Measurements from ENCODE around the gene CCDC83.
"Not testable (repeated sequence)": the region's sequence is repeated elsewhere in the genome, so short reads cannot be mapped to it uniquely, and the experiment has no call there.

Gene CCDC83

DNA sequence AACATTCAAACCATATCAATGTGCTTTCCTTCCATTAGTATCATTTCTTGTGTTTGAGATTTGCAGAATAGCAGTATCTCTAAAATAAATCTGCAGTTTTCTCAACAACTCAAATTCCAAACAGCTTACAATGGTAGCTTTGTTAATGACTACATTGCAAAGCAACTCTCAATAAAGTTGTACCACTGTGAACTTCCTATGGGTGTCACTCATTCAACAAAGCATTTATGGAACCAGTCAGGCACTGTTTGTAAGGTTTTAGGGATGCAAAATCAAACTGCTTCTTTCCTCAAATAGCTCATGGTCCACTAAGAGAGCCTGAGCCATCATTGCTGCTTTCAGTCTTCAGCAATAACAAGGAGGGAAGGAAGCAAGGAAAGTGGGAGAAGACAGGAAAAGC lies 91.0 kb downstream of the CCDC83 start:
- DNase-seq: no peak

GRCh38 chr11:85947431-85948272 lies 92.5 kb downstream of the CCDC83 start:
- DNase-seq: no peak

DNA sequence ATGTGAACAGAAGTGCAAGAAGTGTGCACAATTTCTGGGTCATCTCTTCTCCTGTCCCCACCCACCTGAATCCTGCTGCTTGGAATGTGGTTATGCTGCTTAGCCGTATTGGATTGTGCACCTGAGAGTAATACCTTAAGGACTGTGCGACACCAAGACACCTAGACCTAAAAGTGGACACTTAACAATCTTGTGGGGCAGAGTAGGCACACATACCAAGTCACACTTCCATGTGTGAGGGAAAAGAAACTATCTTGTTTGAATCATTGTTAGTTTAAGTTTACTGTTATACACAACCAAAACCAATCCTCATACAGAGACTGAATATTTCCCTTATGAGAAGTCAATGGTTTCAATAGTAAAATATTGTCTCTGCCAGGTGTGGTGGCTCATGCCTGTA lies 93.7 kb downstream of the CCDC83 start:
- DNase-seq: no peak

DNA sequence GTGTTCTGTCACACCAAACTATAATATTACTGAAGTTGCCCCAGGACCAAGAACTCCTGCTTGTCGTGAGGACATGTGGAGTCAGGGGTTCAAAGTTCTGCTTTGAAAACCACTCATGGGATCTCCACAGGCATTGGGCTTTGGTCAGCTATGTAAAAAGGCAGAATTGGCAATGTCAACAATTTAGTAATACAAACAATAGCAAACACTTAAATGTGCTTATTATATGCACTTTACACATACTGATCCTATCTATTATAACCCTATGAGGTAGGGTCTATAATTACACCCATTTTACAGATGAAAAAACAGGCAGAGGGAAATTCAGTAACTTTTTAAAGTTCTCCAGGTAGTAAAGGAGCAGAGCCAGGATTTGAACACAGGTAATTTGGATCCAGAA lies 94.6 kb downstream of the CCDC83 start:
- DNase-seq: no peak

DNA sequence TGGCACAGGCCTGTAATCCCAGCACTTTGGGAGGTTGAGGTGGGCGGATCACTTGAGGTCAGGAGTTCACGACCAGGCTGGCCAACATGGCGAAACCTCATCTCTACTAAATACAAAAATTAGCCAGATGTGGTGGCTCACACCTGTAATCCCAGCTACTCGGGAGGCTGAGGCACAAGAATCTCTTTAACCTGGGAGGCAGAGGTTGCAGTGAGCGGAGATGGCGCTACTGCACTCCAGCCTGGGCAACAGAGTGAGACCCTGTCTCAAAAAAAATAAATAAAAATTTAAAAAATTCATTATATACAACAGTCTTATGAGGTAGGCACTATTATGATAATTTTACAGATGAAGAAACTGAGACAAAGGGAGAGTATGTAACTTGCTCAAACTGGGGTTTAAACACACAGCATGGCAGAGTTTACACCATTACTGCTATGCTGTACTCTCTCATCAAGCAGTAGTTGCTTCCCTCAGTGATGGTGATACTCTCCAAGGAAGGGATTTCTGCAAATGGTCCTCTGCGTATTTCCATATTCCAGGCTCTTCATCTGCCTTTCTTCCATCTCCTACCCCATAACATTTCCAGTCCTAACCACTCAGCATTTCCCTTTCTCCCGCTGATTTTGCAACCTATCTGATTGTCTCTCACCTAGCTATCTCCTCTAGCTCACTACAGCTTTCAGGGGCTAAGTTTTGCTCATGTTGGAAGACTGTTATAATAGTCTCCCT lies 95.3 kb downstream of the CCDC83 start:
- DNase-seq: no peak

- DNase-seq: no peak
Observed at GRCh38 chr11:85951049-85951405, 95.8 kb downstream of the CCDC83 start.

DNA sequence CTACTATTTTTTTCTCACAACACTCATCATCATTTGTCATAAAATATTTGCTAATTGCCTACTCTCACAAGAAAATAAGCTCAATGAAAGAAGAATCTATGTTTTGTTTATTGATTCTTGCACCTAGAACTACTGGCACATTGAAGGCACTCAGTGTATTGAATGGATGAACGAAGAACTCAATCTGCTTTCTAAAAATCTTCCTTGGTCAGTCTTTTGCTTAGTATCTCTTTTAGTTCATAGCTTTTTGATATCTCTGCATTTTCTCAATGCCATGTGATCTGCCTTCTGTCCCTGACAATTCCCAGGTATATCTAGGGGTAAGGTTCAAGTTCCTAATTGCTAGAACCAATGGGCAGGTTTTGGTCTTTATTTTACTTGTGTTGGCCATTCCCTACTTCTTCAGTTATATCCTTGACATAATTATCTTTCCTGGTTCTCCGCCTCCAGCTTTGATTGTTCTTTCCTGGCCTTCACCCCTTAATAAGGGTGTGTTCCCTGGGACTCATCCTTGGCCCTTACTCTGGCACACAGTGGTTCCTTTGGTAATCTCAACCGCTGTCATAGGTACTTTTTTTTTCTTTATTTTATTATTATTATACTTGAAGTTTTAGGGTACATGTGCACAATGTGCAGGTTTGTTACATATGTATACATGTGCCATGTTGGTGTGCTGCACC lies 96.4 kb downstream of the CCDC83 start:
- DNase-seq: no peak

- DNase-seq: not testable (repeated sequence)
Observed at GRCh38 chr11:85952108-85952485, 96.9 kb downstream of the CCDC83 start.

- no peak for DNase-seq
Observed at GRCh38 chr11:85953491-85954143, 98.4 kb downstream of the CCDC83 start.

DNA sequence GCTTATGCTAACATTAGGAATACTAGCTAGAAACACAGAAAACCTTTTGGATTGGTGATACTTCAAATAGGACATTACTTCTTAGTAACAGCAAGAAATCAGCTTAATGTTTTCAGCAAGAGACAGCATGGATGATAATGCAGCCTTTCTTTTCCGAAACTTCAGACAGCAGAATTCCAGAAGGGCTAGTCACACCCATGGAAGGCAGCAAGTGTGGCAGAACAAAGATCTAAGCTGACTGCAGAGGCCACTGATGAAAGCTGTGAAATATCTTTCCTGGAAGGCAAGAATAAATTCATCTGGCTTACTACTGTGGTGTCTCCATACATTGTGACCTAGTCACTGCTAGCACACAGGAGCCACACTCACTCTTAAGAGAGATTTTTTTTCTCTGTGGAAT lies 100.3 kb downstream of the CCDC83 start:
- no peak for DNase-seq

GRCh38 chr11:85960678-85961077 lies 105.5 kb downstream of the CCDC83 start:
- DNase-seq: no peak

DNA sequence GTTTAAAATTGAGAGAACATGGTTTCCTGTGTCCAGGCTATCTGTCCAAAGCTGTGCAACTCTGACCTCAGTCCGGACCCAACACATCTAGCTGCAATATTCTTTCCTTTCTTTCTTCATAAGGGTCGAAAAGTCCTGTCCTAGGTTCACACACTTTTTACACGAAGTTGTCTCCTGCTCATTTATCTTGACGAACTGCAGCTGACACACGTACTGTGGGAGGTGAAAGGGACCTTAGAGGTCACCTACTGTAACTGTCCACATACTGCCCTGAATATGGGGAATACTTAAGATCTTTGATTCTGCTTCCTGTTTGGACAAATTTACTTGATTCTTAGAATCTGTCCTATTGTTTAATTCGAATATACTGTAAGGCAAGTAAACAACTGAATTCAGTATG lies 105.9 kb downstream of the CCDC83 start:
- DNase-seq: no peak

- DNase-seq: no peak
Observed at GRCh38 chr11:85961930-85962363, 106.8 kb downstream of the CCDC83 start.

GRCh38 chr11:85965202-85965601 lies 110.0 kb downstream of the CCDC83 start:
- no peak for DNase-seq

- no peak for DNase-seq
Observed at GRCh38 chr11:85967457-85967856, 112.3 kb downstream of the CCDC83 start.

Data from activated naive CD4-positive, alpha-beta T cell (primary cell).